GM18511 (cell line): ENCODE results near the gene DHCR24.

ENCODE experiments used
- ATAC-seq: cut with Tn5 transposase; IDR thresholded peaks from one replicate; pipeline ENCODE4 v1.9.1; 2021; ENCODE audit warnings: mild to moderate bottlenecking, moderate library complexity; ENCODE audit not compliant: unreplicated experiment

The DHCR24 gene

GRCh38 chr1:54848134-54848948, 38.7 kb downstream of the DHCR24 start:
- no peak for ATAC-seq

- ATAC-seq = no peak
These were observed 40.2 kb downstream of the DHCR24 start for GRCh38 chr1:54846716-54847284.

GRCh38 chr1:54846301-54846700, 40.7 kb downstream of the DHCR24 start:
- ATAC-seq = no peak

GRCh38 chr1:54845772-54846171, 41.2 kb downstream of the DHCR24 start:
- ATAC-seq = no peak

- no peak for ATAC-seq
These were observed 42.4 kb downstream of the DHCR24 start for GRCh38 chr1:54844564-54844963.

GRCh38 chr1:54843449-54843848, 43.5 kb downstream of the DHCR24 start:
- no peak for ATAC-seq

GRCh38 chr1:54842963-54843362, 44.0 kb downstream of the DHCR24 start:
- ATAC-seq = no peak

GRCh38 chr1:54842206-54842915, 44.6 kb downstream of the DHCR24 start:
- no peak for ATAC-seq

- ATAC-seq = no peak
These were observed 47.2 kb downstream of the DHCR24 start for GRCh38 chr1:54839824-54840223.

- ATAC-seq = no peak
These were observed 48.3 kb downstream of the DHCR24 start for GRCh38 chr1:54838565-54839180.

- ATAC-seq = no peak
These were observed 49.8 kb downstream of the DHCR24 start for GRCh38 chr1:54837002-54837853.

- ATAC-seq = no peak
These were observed 50.4 kb downstream of the DHCR24 start for GRCh38 chr1:54836594-54836993.

GRCh38 chr1:54835970-54836369, 51.0 kb downstream of the DHCR24 start:
- ATAC-seq = no peak

GRCh38 chr1:54835131-54835898, 51.7 kb downstream of the DHCR24 start:
- no peak for ATAC-seq

GRCh38 chr1:54834007-54834541, 52.9 kb downstream of the DHCR24 start:
- ATAC-seq = no peak

GRCh38 chr1:54833121-54833520, 53.9 kb downstream of the DHCR24 start:
- ATAC-seq = no peak

- no peak for ATAC-seq
These were observed 60.7 kb downstream of the DHCR24 start for GRCh38 chr1:54826226-54826816.

- ATAC-seq = no peak
These were observed 61.3 kb downstream of the DHCR24 start for GRCh38 chr1:54825696-54826095.

- ATAC-seq = no peak
These were observed 63.3 kb downstream of the DHCR24 start for GRCh38 chr1:54823670-54824069.
